Fibroblast of mammary gland (primary cell): ENCODE data around the gene WRAP73.

ENCODE experiments used
- DNase-seq: peaks from one replicate; pipeline ENCODE4 v3.0.0-alpha.2; 2010; ENCODE audit warnings: low read depth
- H3K4me3 ChIP-seq: 2 replicates; pipeline ENCODE4 v1.5.1; 2011; ENCODE audit warnings: low read depth, mild to moderate bottlenecking, low read length, moderate library complexity; ENCODE audit not compliant: control insufficient read depth
- TF ChIP-seq, protein P1 (sequence below): conservative IDR thresholded peaks from 2 replicates; pipeline ENCODE4 v1.5.1; 2011; ENCODE audit warnings: low read depth, low read length, inconsistent platforms; ENCODE audit not compliant: control insufficient read depth, insufficient read depth

The WRAP73 gene

GRCh38 chr1:3638027-3638426 is 11.9 kb downstream of the WRAP73 start:
- no peak for DNase-seq
- H3K4me3 ChIP-seq: no peak overlapping the region
- TF ChIP-seq, protein P1, sequence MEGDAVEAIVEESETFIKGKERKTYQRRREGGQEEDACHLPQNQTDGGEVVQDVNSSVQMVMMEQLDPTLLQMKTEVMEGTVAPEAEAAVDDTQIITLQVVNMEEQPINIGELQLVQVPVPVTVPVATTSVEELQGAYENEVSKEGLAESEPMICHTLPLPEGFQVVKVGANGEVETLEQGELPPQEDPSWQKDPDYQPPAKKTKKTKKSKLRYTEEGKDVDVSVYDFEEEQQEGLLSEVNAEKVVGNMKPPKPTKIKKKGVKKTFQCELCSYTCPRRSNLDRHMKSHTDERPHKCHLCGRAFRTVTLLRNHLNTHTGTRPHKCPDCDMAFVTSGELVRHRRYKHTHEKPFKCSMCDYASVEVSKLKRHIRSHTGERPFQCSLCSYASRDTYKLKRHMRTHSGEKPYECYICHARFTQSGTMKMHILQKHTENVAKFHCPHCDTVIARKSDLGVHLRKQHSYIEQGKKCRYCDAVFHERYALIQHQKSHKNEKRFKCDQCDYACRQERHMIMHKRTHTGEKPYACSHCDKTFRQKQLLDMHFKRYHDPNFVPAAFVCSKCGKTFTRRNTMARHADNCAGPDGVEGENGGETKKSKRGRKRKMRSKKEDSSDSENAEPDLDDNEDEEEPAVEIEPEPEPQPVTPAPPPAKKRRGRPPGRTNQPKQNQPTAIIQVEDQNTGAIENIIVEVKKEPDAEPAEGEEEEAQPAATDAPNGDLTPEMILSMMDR: no peak

DNA sequence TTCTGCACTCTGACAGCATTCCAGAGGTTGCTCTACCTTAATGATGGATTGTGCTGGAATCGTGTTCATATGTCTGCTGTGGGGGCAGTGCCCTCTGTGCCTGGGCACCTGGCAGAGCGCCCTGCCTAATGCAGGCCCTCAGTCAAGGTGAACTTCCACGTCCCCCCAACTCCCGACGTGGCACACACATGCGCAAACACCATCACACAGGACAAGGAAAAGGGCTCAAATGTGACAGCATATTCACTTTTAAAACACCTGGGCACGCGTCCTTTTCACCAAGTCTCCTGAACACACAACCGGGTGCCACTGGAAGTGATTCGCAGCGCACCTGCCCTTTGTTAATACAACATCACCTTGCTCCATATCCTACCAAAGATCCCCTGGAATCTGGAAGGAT is 13.4 kb downstream of the WRAP73 start:
- H3K4me3 ChIP-seq: no peak overlapping the region
- TF ChIP-seq, protein P1: no peak
- no peak for DNase-seq

DNA sequence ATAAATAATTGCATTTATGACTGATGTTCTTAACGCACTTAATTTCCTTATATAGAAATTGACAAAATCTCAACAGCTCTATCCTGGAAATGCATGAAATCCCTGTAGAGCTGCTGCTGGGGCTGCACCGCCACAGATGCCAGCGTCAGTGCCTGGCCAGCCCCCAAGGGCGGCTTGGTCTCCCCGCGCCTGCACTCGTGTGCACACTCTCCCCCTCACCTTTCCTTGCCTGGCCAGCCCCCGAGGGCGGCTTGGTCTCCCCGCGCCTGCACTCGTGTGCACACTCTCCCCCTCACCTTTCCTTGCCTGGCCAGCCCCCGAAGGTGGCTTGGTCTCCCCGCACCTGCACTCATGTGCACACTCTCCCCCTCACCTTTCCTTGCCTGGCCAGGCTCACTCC is 13.8 kb downstream of the WRAP73 start:
- TF ChIP-seq, protein P1: no peak
- DNase-seq: no peak
- H3K4me3 ChIP-seq: no peak overlapping the region

DNA sequence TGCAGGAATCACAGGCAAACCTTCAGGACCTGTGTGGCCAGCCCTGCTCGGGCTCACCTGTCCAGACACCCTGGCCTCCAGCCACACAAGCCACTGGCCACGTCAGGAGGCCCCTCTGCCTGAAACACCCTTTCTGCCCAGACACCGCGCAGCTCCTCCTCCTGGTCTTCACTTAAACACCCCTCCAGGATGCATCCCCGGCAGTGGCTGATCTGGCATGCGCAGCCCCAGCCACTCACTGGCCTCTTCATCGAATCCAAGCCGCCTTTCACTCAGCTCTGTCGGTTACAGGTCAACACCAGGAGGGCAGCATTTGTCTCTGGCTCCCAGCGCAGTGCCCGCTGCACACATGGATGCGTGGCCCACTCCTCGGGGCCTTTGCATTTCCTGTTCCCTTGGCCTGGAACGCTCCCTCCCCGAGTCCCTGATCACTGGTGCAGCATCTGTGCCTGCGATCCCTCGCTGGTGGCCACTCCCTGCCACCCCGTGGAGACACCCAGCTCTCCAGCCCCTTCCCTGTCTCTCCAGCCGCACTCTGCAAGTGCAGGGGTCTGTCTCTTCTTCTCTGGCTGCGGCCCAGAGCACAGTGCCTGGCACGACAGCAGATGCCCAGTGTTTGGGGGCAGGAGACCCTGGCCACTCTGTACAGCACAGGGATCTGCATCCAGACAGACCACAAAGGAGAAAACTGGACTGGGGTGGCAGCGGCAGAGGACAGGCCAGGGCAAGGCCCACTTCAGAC is 15.7 kb downstream of the WRAP73 start:
- TF ChIP-seq, protein P1: no peak
- H3K4me3 ChIP-seq: no peak overlapping the region
- DNase-seq: no peak

- TF ChIP-seq, protein P1: no peak
- DNase-seq: no peak
- no peak overlapping the region for H3K4me3 ChIP-seq
Observed at GRCh38 chr1:3633344-3634058, 16.4 kb downstream of the WRAP73 start.

DNA sequence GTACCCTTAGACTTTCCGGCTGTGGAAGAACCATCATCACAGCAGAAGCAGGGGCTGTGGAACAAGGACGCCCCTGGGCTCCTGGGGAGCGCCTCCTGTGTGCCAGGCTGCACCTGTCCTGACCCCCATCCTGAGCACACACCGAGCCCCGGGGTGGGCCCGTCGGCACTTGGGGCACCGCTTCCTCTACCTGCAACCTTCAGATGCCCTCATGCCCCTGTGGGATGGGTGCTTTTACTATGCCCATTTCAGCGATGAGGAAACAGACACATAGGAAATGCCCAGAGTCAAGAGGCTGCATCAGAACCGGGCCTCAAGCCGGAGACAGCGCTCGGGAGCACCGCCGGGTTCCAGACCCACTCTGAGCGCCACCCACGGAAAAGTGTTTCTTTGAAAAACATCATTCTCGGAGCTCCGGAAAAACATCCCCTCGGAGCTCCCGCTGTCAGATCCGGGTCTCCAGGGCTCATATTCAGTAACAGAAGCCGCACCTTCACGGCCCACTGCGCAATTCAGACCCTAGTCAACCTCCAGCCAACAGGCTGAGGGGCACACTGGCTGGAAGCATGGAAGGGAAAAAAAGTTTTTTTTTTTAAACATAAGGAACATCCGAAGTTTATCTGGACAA is 17.1 kb downstream of the WRAP73 start:
- no peak overlapping the region for H3K4me3 ChIP-seq
- TF ChIP-seq, protein P1: no peak
- no peak for DNase-seq
